Astrocyte (in vitro differentiated cells and primary cell): Measurements from ENCODE around the gene SCN10A. TPM values are rescaled to one million over a fixed set of nuclear protein-coding genes. Genes with fewer than 3 reads are reported as not detected.

Experiments used
- DNase-seq: peaks from one replicate; pipeline ENCODE4 v3.0.0-alpha.2; 2010; ENCODE audit warnings: low read depth
- FAIRE-seq: peaks from 2 replicates; lab custom pipeline; 2011; peaks lifted over from hg19 to GRCh38; lab: Jason Lieb, UNC
- H2AFZ ChIP-seq: 2 replicates; pipeline ENCODE4 v1.6.0; 2012; ENCODE audit warnings: low read depth, low read length, inconsistent platforms
- H3K27ac ChIP-seq: 2 replicates; pipeline ENCODE4 v1.5.1; 2011; ENCODE audit warnings: low read depth, low read length, inconsistent platforms
- H3K27me3 ChIP-seq: 2 replicates; pipeline ENCODE4 v1.6.0; 2011; ENCODE audit warnings: low read length, inconsistent platforms; ENCODE audit not compliant: insufficient read depth
- H3K36me3 ChIP-seq: 2 replicates; pipeline ENCODE4 v1.5.1; 2011; ENCODE audit warnings: low read length, inconsistent platforms; ENCODE audit not compliant: insufficient read depth
- H3K4me1 ChIP-seq: 2 replicates; pipeline ENCODE4 v1.5.1; 2011; ENCODE audit warnings: low read length, inconsistent platforms; ENCODE audit not compliant: insufficient read depth
- H3K4me2 ChIP-seq: 2 replicates; pipeline ENCODE4 v1.6.0; 2012; ENCODE audit warnings: low read length, inconsistent platforms
- H3K4me3 ChIP-seq: 2 replicates; pipeline ENCODE4 v1.5.1; 2011; ENCODE audit warnings: low read depth, mild to moderate bottlenecking, low read length, inconsistent platforms; ENCODE audit not compliant: insufficient read depth
- H3K79me2 ChIP-seq: 2 replicates; pipeline ENCODE4 v1.6.0; 2012; ENCODE audit warnings: mild to moderate bottlenecking, low read length, inconsistent platforms; ENCODE audit not compliant: insufficient read depth
- H3K9ac ChIP-seq: 2 replicates; pipeline ENCODE4 v1.6.0; 2012; ENCODE audit warnings: mild to moderate bottlenecking, low read length, inconsistent platforms
- H3K9me3 ChIP-seq: 2 replicates; pipeline ENCODE4 v1.5.1; 2012; ENCODE audit warnings: low read depth, mild to moderate bottlenecking, low read length, inconsistent platforms; ENCODE audit not compliant: insufficient read depth
- H4K20me1 ChIP-seq: 2 replicates; pipeline ENCODE4 v1.6.0; 2012; ENCODE audit warnings: low read length, inconsistent platforms; ENCODE audit not compliant: insufficient read depth
- H3K27ac Mint-ChIP-seq: one replicate; pipeline ENCODE4 v1.8.0; 2021; ENCODE audit warnings: mild to moderate bottlenecking, mixed read lengths; ENCODE audit not compliant: unreplicated experiment
- H3K27me3 Mint-ChIP-seq: one replicate; pipeline ENCODE4 v1.8.0; 2021; ENCODE audit warnings: low read depth, mixed read lengths; ENCODE audit not compliant: unreplicated experiment
- H3K36me3 Mint-ChIP-seq: one replicate; pipeline ENCODE4 v1.8.0; 2021; ENCODE audit warnings: low read depth, mixed read lengths; ENCODE audit not compliant: unreplicated experiment
- H3K4me1 Mint-ChIP-seq: one replicate; pipeline ENCODE4 v1.8.0; 2021; ENCODE audit warnings: low read depth, mixed read lengths; ENCODE audit not compliant: unreplicated experiment
- H3K4me3 Mint-ChIP-seq: one replicate; pipeline ENCODE4 v1.8.0; 2021; ENCODE audit warnings: mild to moderate bottlenecking, moderate library complexity, mixed read lengths; ENCODE audit not compliant: unreplicated experiment
- H3K9me3 Mint-ChIP-seq: one replicate; pipeline ENCODE4 v1.8.0; 2021; ENCODE audit warnings: mild to moderate bottlenecking, mixed read lengths; ENCODE audit not compliant: unreplicated experiment
- EZH2 ChIP-seq: IDR thresholded peaks from 2 replicates; pipeline ENCODE4 v1.6.1; 2012; ENCODE audit warnings: mild to moderate bottlenecking, low read length, inconsistent platforms; ENCODE audit not compliant: insufficient read depth
- total RNA-seq: library from RNA; stranded (reverse); gene quantifications from 2 replicates; pipeline ENCODE4 v1.2.1, GENCODE V29; 2021
- TF ChIP-seq, protein P1 (sequence below): IDR thresholded peaks from 2 replicates; pipeline ENCODE4 v1.5.1; 2011; ENCODE audit warnings: low read depth, mild to moderate bottlenecking, inconsistent platforms, low read length, moderate library complexity; ENCODE audit not compliant: insufficient read depth

The SCN10A gene
- total RNA-seq, 1 donor from 2014 or later, result not detected

DNA sequence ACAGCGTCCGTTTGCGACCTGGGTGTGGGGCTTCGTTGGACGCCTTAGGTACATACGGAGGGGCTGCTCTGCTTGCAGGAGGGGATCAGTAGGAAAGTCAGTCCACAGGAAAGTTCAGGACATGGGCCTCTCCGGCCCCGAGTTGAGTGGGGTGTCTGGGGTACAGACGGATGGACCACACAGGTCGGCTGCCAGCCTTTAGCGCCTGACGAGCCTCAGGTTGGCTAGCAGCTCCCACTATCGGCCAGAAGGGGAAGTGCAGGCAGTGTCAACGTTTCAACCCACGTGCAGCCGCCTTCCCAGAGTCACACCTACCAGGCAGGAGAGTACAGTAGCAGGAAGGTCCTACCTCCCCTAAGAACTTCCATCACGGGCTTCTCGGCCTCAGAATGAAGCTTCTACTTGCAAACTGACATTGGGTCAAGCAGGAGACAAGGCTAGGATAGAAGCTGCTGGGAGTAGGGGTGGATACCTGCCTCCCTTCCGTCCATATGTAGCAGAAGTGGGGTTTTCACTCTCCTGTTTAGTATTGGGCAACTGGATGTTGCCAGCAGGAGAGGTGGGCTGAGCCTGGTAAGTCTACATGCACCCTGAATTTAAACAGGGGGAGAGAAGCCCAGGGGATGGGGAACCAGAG is 164.7 kb downstream of the SCN10A start:
- H3K36me3 ChIP-seq, result no peaks in the 10 kb centered on the region
- H3K79me2 ChIP-seq, result no peaks in the 10 kb centered on the region
- DNase-seq (no peak), FAIRE-seq (no peak)
- Mint-ChIP-seq H3K27me3 (peaks cover 32% of the 10 kb centered on the region), H3K27ac (no peak overlapping the region), H3K4me3 (no peak overlapping the region), H3K9me3 (peaks cover 5% of the 10 kb centered on the region), H3K36me3 (no peaks in the 10 kb centered on the region), H3K4me1 (no peaks in the 10 kb centered on the region)
- TF ChIP-seq, protein P1, sequence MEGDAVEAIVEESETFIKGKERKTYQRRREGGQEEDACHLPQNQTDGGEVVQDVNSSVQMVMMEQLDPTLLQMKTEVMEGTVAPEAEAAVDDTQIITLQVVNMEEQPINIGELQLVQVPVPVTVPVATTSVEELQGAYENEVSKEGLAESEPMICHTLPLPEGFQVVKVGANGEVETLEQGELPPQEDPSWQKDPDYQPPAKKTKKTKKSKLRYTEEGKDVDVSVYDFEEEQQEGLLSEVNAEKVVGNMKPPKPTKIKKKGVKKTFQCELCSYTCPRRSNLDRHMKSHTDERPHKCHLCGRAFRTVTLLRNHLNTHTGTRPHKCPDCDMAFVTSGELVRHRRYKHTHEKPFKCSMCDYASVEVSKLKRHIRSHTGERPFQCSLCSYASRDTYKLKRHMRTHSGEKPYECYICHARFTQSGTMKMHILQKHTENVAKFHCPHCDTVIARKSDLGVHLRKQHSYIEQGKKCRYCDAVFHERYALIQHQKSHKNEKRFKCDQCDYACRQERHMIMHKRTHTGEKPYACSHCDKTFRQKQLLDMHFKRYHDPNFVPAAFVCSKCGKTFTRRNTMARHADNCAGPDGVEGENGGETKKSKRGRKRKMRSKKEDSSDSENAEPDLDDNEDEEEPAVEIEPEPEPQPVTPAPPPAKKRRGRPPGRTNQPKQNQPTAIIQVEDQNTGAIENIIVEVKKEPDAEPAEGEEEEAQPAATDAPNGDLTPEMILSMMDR, result peak; percentile 90
- TF ChIP-seq EZH2, result no peak
- H3K9me3 ChIP-seq, result peaks cover 4% of the 10 kb centered on the region
- peak overlapping the region; percentile 61 for H3K4me2 ChIP-seq
- H3K27ac ChIP-seq, result no peak overlapping the region
- H3K9ac ChIP-seq, result no peak overlapping the region
- H3K4me3 ChIP-seq, result no peak overlapping the region
- no peaks in the 10 kb centered on the region for H3K4me1 ChIP-seq
- peak overlapping the region; percentile 40 for H2AFZ ChIP-seq
- H4K20me1 ChIP-seq, result no peaks in the 10 kb centered on the region
- H3K27me3 ChIP-seq, result peaks cover 52% of the 10 kb centered on the region

DNA sequence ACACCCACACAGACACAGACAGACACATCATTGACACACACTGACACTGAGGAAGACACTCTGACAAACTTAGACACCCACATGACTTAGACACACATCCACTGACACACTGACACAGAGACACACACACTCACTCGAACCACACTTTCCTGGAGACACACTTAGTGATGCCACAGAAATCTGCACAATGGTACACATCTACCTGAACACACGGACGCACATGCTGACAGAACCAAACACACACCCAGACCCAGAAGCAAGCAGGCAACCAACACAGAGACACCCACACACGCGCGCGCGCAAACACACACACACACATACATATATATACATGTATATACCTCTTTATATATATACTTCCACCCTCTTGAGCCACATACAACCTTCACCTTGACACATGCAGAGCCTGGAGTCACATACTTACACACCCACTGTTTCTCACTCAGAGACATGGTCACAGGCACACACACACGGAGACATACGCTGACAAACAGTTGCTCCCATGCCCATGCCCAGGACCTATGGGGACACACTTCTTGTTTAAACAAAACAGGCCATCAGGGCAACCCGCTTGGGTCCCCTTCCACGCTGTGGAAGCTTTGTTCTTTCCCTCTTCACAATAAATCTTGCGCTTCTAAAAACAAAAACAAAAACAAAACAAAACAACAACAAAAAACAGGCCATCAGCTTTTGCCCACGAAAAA is 165.6 kb downstream of the SCN10A start:
- DNase-seq (no peak), FAIRE-seq (no peak)
- Histone ChIP-seq H3K9me3 (peaks cover 4% of the 10 kb centered on the region), H3K9ac (no peak overlapping the region), H3K4me2 (peak overlapping the region; percentile 89), H3K36me3 (no peaks in the 10 kb centered on the region), H3K4me1 (no peaks in the 10 kb centered on the region), H3K79me2 (no peaks in the 10 kb centered on the region), H4K20me1 (no peaks in the 10 kb centered on the region), H2AFZ (peak overlapping the region; percentile 53), H3K4me3 (no peak overlapping the region), H3K27me3 (peaks cover 52% of the 10 kb centered on the region), H3K27ac (no peak overlapping the region)
- Mint-ChIP-seq H3K27ac (no peak overlapping the region), H3K4me3 (no peak overlapping the region), H3K36me3 (no peaks in the 10 kb centered on the region), H3K4me1 (no peaks in the 10 kb centered on the region), H3K27me3 (peaks cover 29% of the 10 kb centered on the region), H3K9me3 (peaks cover 5% of the 10 kb centered on the region)
- TF ChIP-seq, protein P1, result no peak
